Measurements from ENCODE around the gene ALOX12.
"Not testable (repeated sequence)": the region's sequence is repeated elsewhere in the genome, so short reads cannot be mapped to it uniquely, and the experiment has no call there.

Gene ALOX12

GRCh38 chr17:7047566-7047965 is 51.7 kb downstream of the ALOX12 start:
- DNase-seq, result no peak

GRCh38 chr17:7048968-7049367 is 53.1 kb downstream of the ALOX12 start:
- DNase-seq, result no peak

- not testable (repeated sequence) for DNase-seq
Observed at GRCh38 chr17:7050583-7050982, 54.7 kb downstream of the ALOX12 start.

GRCh38 chr17:7056386-7056785 is 60.5 kb downstream of the ALOX12 start:
- DNase-seq, result no peak

GRCh38 chr17:7058831-7059447 is 63.1 kb downstream of the ALOX12 start:
- no peak for DNase-seq

Measured in effector CD4-positive, alpha-beta T cell (primary cell).